Measurements from ENCODE around the gene ACAP2. TPM values are rescaled to one million over a fixed set of nuclear protein-coding genes. Genes with fewer than 3 reads are reported as not detected.
"Not testable (repeated sequence)": the region's sequence is repeated elsewhere in the genome, so short reads cannot be mapped to it uniquely, and the experiment has no call there.

Gene ACAP2
- total RNA-seq, 1 donor from 2014 or later, result 36.5 TPM

DNA sequence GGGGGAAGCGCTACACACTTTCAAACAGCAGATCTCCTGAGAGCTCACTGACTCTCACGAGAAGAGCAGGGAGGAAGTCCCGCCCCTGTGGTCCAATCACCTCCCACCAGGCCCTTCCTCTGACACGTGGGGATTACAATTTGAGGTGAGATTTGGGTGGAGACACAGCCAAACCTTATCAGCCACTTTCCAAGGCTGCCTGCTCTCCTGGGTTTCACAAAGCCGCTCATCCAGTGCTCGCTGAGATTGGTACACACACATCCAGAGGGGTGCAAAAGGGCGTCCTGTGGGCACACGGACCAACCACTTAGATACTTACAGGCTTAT, 195.0 kb downstream of the ACAP2 start:
- no peak for DNase-seq (ENCODE audit: low read depth in 2 of 2)

DNA sequence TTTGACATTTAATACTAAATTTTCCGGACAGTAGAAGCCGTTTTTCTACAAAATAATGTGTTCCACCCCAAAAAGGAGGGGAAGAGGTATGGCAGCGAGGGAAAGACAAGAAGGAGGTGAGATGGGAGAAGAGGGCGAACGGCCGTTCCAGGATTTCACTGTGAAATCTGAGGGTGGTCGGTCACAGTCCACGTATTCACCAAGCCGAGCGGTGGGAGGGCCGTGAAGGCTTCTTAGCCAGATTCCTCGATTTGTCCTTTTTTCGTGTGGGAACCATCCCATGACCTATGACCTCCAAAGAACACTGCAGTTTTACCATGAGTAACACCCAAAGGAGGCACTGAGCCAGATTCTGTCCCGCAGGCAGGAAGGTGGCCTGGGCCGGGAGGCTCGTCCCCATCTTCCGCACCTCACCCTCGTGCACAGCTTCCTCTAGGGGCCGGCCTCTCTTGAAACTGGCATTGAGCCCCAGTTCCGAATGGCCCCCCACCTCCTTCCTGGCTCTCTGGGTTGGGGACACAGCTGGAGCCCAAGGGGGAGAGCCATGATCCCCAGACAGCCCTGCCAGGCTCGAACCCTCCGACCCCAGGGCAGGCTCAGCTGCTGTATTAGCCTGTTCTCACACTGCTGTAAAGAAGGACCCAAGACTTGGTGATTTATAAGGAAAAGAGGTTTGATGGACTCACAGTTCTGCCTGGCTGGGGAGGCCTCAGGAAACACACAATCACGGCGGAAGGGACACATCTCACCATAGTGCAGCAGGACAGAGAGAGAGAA, 195.5 kb downstream of the ACAP2 start:
- DNase-seq (ENCODE audit: low read depth in 2 of 2), result no peak

DNA sequence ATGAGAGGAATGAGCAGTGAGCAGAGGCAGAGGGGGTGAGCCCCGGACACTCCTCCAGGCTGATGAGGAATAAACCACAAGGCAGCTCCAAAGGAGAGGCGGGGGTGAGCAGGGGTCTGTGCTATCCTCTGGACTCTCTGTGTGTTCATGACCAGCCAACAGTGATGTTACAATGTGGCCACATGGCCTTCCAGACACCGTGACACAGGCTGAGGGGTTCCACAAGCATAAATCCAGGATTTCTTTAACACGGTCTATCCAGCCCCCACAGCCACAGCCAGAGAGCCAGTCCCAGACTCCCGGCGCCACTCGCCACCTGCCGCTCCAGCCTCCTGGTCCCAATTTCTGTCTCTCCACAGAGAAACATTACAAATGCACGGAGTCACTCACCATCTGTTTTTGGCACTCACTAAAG, 196.2 kb downstream of the ACAP2 start:
- DNase-seq (ENCODE audit: low read depth in 2 of 2), result no peak

DNA sequence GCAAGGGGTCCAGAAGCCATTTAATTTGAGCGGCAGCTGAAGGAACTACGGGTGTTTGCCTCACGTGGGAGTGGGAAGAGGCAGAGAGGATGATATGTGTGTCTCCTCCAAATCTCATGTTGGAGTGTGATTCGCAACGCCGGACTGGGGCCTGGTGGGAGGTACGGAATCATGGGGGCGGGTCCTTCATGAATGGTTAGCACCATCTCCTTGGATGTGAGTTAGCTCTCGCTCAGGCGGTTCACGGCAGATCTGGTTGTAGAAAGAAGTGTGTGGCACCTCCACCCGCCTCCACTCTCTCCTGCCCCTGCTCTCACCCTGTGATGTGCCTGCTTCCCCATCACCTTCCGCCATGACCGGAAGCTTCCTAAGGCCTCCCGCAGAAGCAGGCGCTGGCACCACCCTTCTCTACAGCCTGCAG, 197.3 kb downstream of the ACAP2 start:
- no peak for DNase-seq (ENCODE audit: low read depth in 2 of 2)

- no peak for DNase-seq (ENCODE audit: low read depth in 2 of 2)
These were observed 201.0 kb downstream of the ACAP2 start for GRCh38 chr3:195241592-195242355.

GRCh38 chr3:195240939-195241338, 201.9 kb downstream of the ACAP2 start:
- no peak for DNase-seq (ENCODE audit: low read depth in 2 of 2)

DNA sequence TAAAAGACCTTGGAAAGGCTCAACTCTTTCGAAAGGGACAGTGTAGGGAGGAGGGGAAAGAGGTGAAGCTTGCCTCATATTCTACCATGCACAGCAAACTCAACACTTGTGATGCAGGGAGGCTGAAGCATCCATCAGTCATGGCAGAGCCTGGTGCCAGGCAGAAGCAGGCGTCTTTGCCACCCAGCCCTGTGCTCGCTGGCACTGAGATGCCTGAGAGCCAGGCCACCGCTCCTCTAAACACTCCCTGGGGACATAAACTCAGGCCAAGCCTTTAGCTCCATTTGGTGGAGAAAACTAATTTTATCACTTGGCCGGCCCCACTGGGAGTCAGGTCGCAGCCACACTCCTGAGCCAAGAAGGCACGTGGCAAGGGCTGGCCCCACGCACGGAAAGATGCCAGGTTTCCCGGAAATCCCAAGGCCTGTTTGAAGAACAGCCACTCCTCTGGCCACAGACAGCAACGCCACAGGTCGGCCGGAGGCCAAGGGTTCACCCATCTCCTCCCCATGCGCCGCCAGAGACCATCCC, 202.6 kb downstream of the ACAP2 start:
- DNase-seq (ENCODE audit: low read depth in 2 of 2), result no peak

GRCh38 chr3:195239121-195239520, 203.7 kb downstream of the ACAP2 start:
- DNase-seq (ENCODE audit: low read depth in 2 of 2), result no peak

DNA sequence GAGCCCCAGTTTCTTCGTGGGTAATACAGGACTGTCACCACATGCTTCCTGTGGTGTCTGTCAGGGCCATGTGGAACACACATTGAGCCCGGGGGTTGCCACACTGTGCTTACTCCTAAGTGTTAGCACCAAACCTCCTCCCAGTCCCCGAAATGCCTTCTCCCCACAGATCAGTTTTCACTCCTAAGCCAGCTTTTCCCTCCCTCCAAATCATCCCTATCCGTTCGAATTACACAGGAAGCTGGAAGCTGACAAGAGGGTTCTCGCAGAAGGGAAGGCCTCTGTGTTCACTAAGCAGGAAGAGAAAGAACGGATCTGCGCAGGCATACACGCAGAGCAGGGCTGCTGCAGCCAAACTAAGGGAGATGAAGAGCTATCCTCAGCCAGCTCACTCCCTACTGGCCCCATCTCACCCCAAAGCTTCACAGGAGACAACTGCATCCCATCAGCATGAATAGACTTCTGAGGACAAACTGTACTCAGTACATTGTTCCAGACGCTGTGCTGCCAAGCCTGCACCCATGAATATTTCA, 204.2 kb downstream of the ACAP2 start:
- DNase-seq (ENCODE audit: low read depth in 2 of 2), result peak; percentile 57 to 60

GRCh38 chr3:195238081-195238571, 204.7 kb downstream of the ACAP2 start:
- no peak for DNase-seq (ENCODE audit: low read depth in 2 of 2)

DNA sequence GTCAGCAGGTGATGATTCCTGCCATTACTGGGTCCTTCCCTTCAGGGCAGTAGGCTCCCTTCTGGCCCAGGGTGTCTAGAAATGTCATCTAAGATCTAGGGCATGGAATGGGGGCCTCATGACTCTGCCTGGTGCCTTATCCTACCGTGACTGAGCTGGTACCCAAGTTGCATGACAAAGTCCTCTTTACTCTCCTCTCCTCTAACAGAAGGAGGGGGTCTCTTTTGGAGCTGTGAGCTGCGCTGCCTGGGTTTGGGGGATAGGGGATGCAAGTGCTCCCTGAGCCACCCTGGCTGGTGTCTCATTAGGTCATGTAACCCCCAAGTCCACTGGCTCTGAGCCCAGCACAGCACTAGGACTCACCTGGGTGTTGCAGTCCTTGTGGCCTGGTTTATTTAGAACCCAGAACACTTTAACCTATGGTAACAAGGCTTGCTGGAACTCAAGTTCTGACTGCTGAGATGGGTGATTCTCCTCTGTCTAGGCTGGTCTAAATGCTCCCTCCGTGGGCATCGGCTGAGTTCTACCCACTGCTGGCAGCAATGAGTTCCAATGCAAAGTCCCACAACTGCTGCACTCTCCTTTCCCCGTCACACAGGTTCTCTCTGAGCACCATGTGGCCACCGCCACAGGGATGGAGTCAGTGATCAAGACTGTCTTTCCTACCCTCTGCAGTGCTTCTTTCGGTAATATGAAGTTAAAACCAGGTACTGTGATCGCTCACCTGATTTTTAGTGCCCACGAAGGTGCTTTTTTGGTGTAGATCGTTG, 205.8 kb downstream of the ACAP2 start:
- DNase-seq (ENCODE audit: low read depth in 2 of 2), result no peak

DNA sequence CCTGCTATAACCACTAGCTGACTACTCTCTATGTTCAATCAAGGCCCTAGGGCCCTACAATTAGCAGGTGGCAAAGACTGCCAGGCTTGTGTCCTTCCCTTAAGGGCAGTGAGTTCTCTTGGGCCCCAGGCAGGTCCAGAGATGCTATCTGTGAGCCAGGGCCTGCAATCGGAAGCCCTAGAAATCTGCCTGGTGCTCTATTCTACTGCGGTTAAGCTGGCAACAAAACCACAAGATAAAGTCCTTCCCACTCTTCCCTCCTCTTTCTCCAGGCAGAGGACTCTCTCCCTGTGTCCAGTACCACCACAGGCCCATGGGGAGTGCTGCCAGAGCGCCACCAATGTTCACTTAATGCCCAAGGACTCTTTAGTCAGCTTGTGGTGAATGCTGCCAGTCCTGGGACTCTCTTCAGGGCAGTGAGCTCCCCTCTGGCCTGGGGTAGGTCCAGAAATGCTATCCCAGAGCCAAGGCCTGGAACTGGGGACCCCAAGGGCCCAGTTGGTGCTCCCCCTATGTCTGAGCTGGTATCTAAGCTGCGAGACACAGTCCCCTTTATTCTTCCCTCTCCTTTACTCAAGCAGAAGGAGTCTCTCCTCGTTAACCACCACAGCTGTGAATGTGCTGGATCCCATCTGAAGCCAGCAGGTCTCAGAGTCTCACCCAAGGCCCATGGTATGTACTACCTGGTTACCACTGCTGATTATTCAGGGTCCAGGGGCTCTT, 206.6 kb downstream of the ACAP2 start:
- DNase-seq (ENCODE audit: low read depth in 2 of 2), result no peak

GRCh38 chr3:195230244-195230643, 212.6 kb downstream of the ACAP2 start:
- DNase-seq (ENCODE audit: low read depth in 2 of 2), result no peak

DNA sequence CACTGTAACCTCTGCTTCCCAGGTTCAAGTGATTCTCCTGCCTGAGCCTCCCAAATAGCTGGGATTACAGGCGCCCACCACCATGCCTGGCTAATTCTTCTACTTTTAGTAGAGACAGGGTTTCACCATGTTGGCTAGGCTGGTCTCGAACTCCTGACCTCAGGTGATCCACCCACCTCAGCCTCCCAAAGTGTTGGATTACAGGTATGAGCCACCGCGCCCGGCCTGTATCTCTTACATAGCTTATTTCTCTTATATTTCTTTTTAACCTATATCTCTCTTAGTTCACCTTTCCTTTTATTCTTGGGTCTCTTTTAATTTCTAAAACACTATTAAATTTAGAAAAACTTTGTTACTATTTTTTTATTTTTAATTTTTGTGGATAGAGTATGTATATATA, 213.9 kb downstream of the ACAP2 start:
- not testable (repeated sequence) for DNase-seq (ENCODE audit: low read depth in 2 of 2)

DNA sequence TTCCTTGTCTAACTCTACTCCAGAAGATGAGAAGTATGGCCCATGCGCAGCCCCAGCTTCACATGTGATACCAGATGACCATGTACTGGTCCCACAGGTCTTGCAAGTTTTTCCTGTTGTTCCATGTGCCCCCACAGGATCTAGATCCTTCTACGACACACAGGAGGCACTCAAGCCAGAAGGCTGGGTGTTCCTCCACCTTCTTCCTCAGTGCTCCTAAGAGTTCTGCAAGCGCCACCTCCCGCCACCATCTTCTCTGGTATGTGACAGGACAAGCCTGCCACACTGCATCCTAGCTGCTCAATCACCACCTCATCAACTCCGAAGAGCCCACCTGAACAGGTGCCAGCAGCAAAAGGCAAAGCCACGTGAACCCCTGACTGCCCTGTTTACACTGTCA, 214.9 kb downstream of the ACAP2 start:
- DNase-seq (ENCODE audit: low read depth in 2 of 2), result no peak

GRCh38 chr3:195226900-195227447, 215.8 kb downstream of the ACAP2 start:
- DNase-seq (ENCODE audit: low read depth in 2 of 2), result peak; percentile 46 to 74

- DNase-seq (ENCODE audit: low read depth in 2 of 2), result no peak
These were observed 216.4 kb downstream of the ACAP2 start for GRCh38 chr3:195226445-195226844.

- DNase-seq (ENCODE audit: low read depth in 2 of 2), result no peak
These were observed 217.7 kb downstream of the ACAP2 start for GRCh38 chr3:195224980-195225580.
